Effector memory CD8-positive, alpha-beta T cell (primary cell): ENCODE results near the gene BRAT1.

ENCODE experiments used
- ATAC-seq: fragments of 150-1000 bp; cut with Tn5 transposase; replicated peaks from 2 replicates; pipeline ENCODE4 v1.10.0; 2021; ENCODE audit warnings: mild to moderate bottlenecking, moderate library complexity
- DNase-seq, 3 experiments: peaks; one replicate each; pipeline ENCODE4 v3.0.0; 2021
- H3K27ac Mint-ChIP-seq, 2 donors: one replicate each; pipeline ENCODE4 v1.8.0; 2022; ENCODE audit warnings: mild to moderate bottlenecking in 2 of 2, mixed read lengths in 2 of 2, moderate library complexity in 2 of 2
- H3K27me3 Mint-ChIP-seq, 2 donors: one replicate each; pipeline ENCODE4 v1.8.0; 2022; ENCODE audit warnings: mixed read lengths in 2 of 2
- H3K36me3 Mint-ChIP-seq: one replicate; pipeline ENCODE4 v1.8.0; 2022; ENCODE audit warnings: mild to moderate bottlenecking, moderate library complexity, mixed read lengths; ENCODE audit not compliant: insufficient read depth
- H3K4me1 Mint-ChIP-seq, 2 donors: one replicate each; pipeline ENCODE4 v1.8.0; 2022; ENCODE audit warnings: low read depth in 2 of 2, mixed read lengths in 2 of 2
- H3K4me3 Mint-ChIP-seq, 2 donors: one replicate each; pipeline ENCODE4 v1.8.0; 2022; ENCODE audit warnings: mild to moderate bottlenecking in 2 of 2, mixed read lengths in 2 of 2, moderate library complexity in 2 of 2
- H3K9me3 Mint-ChIP-seq, 2 donors: one replicate each; pipeline ENCODE4 v1.8.0; 2022; ENCODE audit warnings: mixed read lengths in 2 of 2

Gene BRAT1

DNA sequence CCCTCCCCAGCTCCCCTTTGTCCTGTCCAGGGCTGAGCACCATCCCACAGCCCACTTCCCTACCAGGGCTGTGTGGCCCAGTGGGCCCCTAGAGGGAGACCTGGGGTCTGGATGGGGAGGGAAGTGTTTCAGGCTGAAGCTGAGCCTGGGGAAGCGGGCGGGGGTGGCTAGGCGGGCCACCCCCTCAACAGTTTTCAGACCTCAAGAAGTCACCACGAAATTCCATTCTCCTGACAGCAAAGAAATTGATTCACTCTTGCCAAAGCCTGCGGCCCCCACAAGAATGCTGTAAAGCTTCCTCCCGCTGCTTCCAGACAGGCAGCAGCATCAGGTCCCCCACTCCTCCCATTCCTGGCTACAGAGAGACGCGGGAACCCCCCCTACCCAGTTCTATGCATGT is 38.3 kb downstream of the BRAT1 start:
- Mint-ChIP-seq H3K27me3 (no peaks in the 10 kb centered on the region), H3K4me1 (peaks cover 16 to 36% of the 10 kb centered on the region in 2 donors), H3K4me3 (no peak overlapping the region), H3K9me3 (no peaks in the 10 kb centered on the region), H3K36me3 (peaks cover 32% of the 10 kb centered on the region), H3K27ac (peak overlapping the region in 1 of 2 donors; percentile 85)
- ATAC-seq (no peak), DNase-seq (no peak)

DNA sequence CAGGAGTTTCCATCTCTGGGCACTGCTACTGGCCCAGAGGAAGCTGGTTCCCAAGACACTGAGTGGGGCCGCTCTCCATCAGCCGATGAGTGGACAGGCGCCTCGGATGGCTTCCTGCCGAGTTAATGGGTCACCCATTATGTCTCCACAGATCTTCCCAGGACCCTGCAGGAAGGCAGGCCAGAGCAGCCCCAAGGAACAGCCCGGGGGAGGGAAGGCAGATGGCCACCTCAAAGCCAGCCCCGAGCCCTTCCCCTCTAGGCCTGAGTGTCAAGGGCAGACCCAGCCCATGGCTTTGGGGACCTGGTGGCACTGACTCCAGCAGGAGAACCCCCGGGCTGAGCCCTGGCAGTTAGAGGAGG is 39.1 kb downstream of the BRAT1 start:
- ATAC-seq (no peak), DNase-seq (no peak)
- no peaks in the 10 kb centered on the region for H3K9me3 Mint-ChIP-seq
- peaks cover 24% of the 10 kb centered on the region for H3K36me3 Mint-ChIP-seq
- H3K4me1 Mint-ChIP-seq: peaks cover 15 to 36% of the 10 kb centered on the region in 2 donors
- H3K27ac Mint-ChIP-seq: peak overlapping the region in 1 of 2 donors; percentile 49
- no peaks in the 10 kb centered on the region for H3K27me3 Mint-ChIP-seq
- H3K4me3 Mint-ChIP-seq: no peak overlapping the region

DNA sequence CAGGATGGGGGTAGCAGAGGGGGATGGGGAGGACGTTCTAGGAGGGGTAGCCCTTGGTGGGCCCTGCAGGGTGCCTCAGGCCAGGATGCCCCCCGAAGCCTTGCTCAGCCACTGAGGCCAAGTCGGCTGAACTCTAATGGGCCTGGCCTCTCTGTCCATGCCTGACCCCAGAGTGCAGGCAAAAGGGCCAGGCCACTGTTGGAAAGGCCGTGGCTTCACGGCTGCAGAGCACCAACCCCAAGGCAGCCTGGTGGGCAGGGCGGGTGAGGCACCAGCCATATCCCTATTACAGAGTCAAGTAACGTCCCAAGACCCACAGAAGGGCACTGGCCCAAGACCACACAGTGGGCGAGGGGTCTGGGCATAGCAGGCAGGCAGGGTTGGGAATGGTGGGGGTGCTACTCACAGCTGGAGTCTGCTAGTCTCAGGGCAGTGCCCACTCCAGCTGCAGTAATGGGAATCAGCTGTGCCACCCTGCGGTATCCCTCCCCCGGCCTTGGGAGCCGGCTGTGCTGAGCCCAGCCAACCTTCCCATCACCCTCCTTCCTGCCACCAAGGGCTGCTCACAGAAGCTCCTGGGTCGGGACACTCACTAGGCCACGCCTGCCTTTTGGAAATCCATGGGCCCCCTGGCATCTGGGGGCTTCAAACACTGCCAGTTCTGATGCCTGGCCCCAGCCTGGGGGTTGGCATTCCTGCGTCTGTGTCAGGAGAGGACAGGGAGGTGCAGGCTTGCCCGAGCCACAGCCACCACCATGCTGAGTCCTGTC is 39.7 kb downstream of the BRAT1 start:
- DNase-seq: no peak
- Mint-ChIP-seq H3K9me3 (no peaks in the 10 kb centered on the region), H3K27me3 (no peaks in the 10 kb centered on the region), H3K4me1 (peaks cover 16 to 40% of the 10 kb centered on the region in 2 donors), H3K36me3 (peaks cover 19% of the 10 kb centered on the region), H3K27ac (peak overlapping the region in 1 of 2 donors; percentile 49), H3K4me3 (no peak overlapping the region)
- ATAC-seq: no peak

DNA sequence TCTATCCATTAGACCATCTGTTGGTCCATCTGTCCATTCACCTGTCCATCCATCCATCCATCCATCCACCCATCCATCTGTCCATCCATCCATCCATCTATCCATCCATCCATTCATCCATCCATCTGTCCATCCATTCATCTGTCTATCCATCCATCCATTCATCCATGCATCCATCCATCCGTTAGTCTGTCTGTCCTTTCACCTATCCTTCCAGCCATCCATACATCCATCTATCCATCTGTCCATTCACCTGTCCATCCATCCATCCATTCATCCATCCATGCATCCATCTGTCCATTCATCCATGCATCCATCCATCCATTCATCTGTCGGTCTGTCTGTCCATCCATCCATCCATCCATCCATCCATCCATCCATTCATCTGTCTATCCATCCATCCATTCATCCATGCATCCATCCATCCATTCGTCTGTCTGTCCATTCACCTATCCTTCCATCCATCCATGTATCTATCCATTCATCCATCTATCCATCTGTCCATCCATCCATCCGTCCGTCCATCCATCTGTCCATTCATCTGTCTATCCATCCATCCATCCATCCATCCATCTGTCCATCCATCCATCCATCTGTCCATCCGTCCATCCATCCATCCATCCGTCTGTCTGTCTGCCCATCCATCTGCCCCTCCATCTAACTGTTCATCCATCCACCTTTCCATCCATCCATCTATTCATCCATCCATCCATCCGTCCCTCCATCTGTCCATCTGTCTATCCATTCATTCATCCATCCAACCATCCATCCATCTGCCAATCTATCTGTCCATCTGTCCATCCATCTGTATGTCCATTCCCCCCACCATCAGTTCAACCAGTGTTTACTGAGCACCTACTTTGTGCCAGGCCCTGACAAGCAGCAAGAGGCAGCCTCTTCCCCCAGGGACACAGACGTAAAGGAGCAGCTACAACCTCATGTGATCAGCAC is 40.6 kb downstream of the BRAT1 start:
- H3K27ac Mint-ChIP-seq: no peak overlapping the region
- peaks cover 23 to 44% of the 10 kb centered on the region in 2 donors for H3K4me1 Mint-ChIP-seq
- no peaks in the 10 kb centered on the region for H3K27me3 Mint-ChIP-seq
- ATAC-seq (no peak), DNase-seq (no peak)
- peaks cover 13% of the 10 kb centered on the region for H3K36me3 Mint-ChIP-seq
- no peak overlapping the region for H3K4me3 Mint-ChIP-seq
- H3K9me3 Mint-ChIP-seq: no peaks in the 10 kb centered on the region

DNA sequence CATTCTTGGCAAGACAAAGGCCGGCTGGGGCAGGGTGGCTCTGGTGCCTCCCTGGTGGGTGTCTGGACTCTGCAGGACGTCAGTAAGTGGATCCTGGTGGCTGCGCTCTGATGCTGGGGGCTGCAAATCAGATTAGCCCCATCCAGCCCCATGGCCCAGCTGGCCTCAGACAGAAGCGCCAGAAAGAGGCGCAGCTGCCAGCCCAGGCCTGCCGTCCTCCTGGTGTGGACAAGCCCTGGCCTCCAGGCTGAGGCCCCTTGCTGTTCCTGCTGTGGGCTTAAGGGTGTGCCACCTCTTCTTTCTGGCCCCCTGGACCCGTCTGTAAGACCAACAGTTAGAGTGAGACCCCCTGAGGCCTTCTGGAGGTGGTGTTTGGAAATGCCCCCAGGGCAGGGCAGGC is 41.6 kb downstream of the BRAT1 start:
- no peak for DNase-seq
- peaks cover 15% of the 10 kb centered on the region for H3K36me3 Mint-ChIP-seq
- H3K27ac Mint-ChIP-seq: peak overlapping the region in 1 of 2 donors; percentile 96
- H3K4me3 Mint-ChIP-seq: peak overlapping the region in 1 of 2 donors; percentile 85
- ATAC-seq: no peak
- no peaks in the 10 kb centered on the region for H3K27me3 Mint-ChIP-seq
- no peaks in the 10 kb centered on the region for H3K9me3 Mint-ChIP-seq
- H3K4me1 Mint-ChIP-seq: peaks cover 32 to 52% of the 10 kb centered on the region in 2 donors

DNA sequence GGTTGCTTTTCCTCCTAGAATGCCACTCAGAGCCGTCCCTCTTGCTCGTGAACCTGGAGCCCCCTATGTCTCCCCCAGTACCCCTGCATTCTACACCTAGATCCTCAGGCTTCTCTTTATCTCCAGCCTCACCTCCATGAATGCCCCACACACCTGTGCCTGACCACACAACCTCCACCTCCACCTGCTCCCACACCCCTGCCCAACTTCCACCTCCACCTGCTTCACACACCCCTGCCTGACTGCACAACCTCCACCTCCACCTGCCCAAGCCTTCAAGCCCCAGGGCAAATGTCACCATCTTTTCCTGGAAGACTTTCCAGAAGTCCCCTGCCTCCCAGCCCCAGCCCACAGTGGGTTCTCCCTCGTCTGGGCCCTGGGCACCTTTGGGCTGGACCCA is 42.6 kb downstream of the BRAT1 start:
- Mint-ChIP-seq H3K4me3 (peak overlapping the region; percentile 72 to 85), H3K36me3 (peaks cover 17% of the 10 kb centered on the region), H3K9me3 (no peaks in the 10 kb centered on the region), H3K4me1 (peaks cover 37 to 55% of the 10 kb centered on the region in 2 donors), H3K27me3 (no peaks in the 10 kb centered on the region), H3K27ac (peak overlapping the region; percentile 93 to 96)
- DNase-seq (no peak), ATAC-seq (no peak)

DNA sequence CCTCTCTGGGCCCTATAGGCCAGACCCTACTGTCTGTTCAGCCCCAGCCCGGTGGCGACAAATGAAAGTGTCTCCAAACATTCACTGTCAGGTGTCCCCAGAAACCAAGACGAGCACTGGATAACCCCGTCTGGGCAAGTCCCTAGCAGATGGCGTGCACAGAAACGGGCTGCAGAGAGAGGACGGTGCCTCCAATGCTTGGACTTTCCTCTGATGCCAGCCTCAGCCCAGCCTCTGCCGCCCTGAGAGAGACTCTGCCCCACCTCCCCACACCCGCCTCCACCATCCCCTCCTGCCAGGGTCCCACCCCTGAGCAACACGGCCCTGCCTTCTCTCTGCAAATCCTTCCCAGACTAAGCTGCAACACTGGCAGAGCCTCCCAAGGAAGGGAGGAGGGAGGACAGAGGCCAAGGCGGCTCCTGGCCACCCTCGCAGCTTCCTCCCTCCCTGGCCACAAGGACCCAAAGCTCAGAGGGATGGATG is 43.1 kb downstream of the BRAT1 start:
- Mint-ChIP-seq H3K4me1 (peaks cover 37 to 53% of the 10 kb centered on the region in 2 donors), H3K27ac (peak overlapping the region; percentile 93 to 96), H3K27me3 (no peaks in the 10 kb centered on the region), H3K4me3 (peak overlapping the region; percentile 72 to 85), H3K36me3 (peaks cover 19% of the 10 kb centered on the region), H3K9me3 (no peaks in the 10 kb centered on the region)
- ATAC-seq: peak; percentile 9
- peak in 1 of 3 experiments; percentile 34 for DNase-seq

DNA sequence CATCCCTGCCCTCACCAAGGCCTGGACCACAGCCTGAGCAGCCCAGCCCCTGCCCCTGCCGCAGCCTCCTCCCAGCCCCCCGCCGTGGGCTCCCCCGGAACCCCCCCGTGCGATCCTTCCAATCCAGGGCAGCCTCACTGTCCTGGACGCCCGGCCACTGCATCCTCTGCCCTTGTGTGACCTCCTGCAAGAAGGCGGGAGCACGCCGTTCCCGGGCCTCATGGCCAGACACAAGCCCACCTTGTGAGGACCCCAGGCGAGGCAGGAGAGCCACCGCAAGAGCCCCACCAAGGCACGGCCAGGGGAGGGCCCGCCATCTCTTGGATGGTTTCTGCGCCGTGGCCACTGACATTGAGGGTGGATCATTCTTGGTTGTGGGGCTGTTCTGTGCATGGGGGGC is 43.6 kb downstream of the BRAT1 start:
- Mint-ChIP-seq H3K27ac (peak overlapping the region; percentile 93 to 96), H3K9me3 (no peaks in the 10 kb centered on the region), H3K4me3 (peak overlapping the region; percentile 72 to 85), H3K4me1 (peaks cover 37 to 53% of the 10 kb centered on the region in 2 donors), H3K27me3 (no peaks in the 10 kb centered on the region), H3K36me3 (peaks cover 19% of the 10 kb centered on the region)
- ATAC-seq: no peak
- no peak for DNase-seq

DNA sequence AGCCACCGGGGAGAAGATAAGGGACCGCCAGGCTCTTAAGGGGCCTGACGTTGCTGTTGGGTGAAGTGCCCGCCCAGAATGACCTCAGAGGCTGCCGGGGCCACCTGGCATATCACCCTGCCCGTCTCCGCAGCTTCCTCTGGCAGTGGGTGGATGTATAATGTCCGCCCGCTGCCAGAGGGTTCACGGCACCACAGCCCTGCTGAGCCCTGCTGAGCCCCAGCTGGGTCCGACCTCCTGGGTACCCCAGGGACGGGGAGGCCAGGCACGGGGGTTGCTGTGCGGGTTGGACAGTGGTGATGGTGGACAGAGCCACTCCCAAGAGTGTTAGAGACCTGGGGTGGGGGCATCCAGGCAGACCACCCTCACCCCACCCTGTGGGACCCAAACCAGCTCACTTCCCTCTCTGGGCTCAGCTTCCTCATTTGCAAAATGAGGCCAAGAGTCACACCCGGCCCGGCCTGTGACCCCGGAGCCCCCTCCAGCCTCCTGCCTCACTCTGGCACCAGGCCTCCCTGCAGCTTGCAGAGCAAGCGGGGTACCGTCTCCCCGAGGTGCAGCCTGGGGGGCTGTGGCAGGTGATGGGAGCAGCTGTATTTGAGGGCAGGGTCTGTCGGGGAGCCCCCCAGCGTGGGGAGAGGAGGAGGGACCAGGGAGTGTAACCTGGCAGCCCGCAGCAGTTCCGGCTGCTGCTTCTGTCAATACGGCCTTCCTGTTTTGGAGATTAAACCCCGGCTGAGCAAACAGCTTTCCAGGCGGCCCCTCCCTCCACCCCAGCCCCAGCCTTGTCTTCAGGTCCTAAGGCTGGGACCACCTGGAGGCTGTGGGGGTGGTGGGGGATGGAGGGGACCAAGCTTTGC is 44.2 kb downstream of the BRAT1 start:
- H3K9me3 Mint-ChIP-seq: no peaks in the 10 kb centered on the region
- no peaks in the 10 kb centered on the region for H3K27me3 Mint-ChIP-seq
- peaks cover 24% of the 10 kb centered on the region for H3K36me3 Mint-ChIP-seq
- peak overlapping the region; percentile 93 to 96 for H3K27ac Mint-ChIP-seq
- peak overlapping the region; percentile 72 to 85 for H3K4me3 Mint-ChIP-seq
- peaks cover 37 to 56% of the 10 kb centered on the region in 2 donors for H3K4me1 Mint-ChIP-seq
- peak; percentile 56 for ATAC-seq
- DNase-seq: peak in 2 of 3 experiments; percentile 65 to 67

DNA sequence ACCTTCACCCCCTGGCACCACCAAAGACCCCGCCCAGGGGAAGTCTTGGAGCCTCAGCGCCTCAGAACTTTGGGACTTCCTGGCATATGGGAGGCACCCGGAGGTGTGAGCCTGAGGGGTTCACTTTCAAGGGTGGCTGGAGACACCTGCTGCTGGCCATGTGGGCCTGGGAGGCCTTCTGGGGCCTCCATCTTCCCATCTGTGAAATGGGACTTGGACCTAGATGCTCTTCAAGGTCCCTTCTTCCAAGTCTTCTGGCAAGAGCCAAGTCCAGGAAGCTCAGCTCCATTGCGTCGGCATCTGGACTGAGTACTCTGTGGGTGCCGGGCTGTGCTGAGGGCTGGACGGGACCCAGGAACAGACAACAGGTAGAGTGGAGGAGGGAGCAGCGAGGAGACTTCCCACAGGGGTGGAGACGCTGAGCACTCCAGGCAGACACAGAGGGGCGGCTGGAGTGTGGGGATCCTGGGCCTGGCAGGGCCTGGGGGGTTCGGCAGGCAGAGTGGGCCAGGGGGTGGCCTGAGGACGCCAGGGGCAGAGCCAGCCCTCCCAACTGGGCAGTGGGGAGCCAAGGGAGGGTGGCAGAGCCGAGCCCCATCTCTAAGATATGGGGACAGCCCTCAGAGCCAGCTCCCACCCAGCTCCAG is 45.1 kb downstream of the BRAT1 start:
- Mint-ChIP-seq H3K9me3 (no peaks in the 10 kb centered on the region), H3K4me1 (peaks cover 37 to 56% of the 10 kb centered on the region in 2 donors), H3K27me3 (no peaks in the 10 kb centered on the region), H3K4me3 (peak overlapping the region; percentile 72 to 85), H3K36me3 (peaks cover 24% of the 10 kb centered on the region), H3K27ac (peak overlapping the region; percentile 93 to 96)
- DNase-seq (no peak), ATAC-seq (no peak)

DNA sequence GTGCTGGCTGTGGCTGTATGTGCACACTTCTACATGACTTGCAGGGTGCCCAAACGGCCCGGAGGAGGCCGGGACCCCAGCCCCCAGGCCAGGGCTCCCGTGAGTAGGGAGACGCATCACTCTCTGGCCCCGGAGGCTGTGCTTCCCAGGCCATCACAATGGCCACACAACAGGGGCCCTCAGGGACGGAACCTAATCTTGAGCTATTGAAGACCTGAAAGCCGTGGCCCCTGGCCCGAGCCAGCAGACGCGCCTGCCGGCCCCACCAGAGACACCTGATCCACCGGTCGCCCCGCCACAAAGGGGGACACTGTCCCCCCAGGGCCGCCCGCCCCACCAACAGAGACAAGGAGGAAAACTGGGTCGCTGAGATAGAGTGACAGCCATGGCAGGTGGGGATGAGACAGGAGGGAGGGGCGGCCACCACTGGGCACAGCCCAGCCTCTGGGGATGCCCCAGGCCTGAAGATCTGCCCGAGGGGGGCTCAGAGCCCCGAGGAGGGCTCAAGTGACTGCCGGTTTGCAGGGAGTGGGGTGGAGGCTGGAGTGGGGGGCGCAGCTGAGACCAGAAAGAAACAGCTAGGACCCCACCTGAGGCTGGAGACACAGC is 45.9 kb downstream of the BRAT1 start:
- peak overlapping the region; percentile 93 to 96 for H3K27ac Mint-ChIP-seq
- peaks cover 37 to 56% of the 10 kb centered on the region in 2 donors for H3K4me1 Mint-ChIP-seq
- no peaks in the 10 kb centered on the region for H3K27me3 Mint-ChIP-seq
- DNase-seq (no peak), ATAC-seq (no peak)
- H3K4me3 Mint-ChIP-seq: peak overlapping the region; percentile 68 to 85
- H3K9me3 Mint-ChIP-seq: no peaks in the 10 kb centered on the region
- H3K36me3 Mint-ChIP-seq: peaks cover 27% of the 10 kb centered on the region
